PFSK-1 (cell line): ENCODE measurements around the gene EXOC7.

Experiments used
- FOXP2 ChIP-seq: optimal IDR thresholded peaks from 2 replicates; pipeline ENCODE3; 2011; ENCODE audit warnings: borderline replicate concordance, control low read depth, inconsistent platforms; ENCODE audit not compliant: insufficient read depth; ENCODE audit errors: extremely low read length, extremely low read depth
- POLR2AphosphoS5 ChIP-seq: IDR thresholded peaks from 2 replicates; pipeline ENCODE4 v1.6.1; 2012; ENCODE audit warnings: low read depth, mild to moderate bottlenecking, control low read depth, low read length, moderate library complexity
- REST ChIP-seq, 2 experiments: IDR thresholded peaks; 2 replicates each; pipeline versions ENCODE4 v1.6.1 to v1.8.0; 2011 to 2012; ENCODE audit warnings: low read depth in 2 of 2, low read length in 2 of 2, control low read depth in 1 of 2, inconsistent platforms in 1 of 2, mild to moderate bottlenecking in 1 of 2, moderate library complexity in 1 of 2; ENCODE audit not compliant: insufficient read depth in 1 of 2
- SIN3A ChIP-seq: IDR thresholded peaks from 2 replicates; pipeline ENCODE4 v1.6.1; 2012; ENCODE audit warnings: mild to moderate bottlenecking, low read length, moderate library complexity, borderline replicate concordance; ENCODE audit not compliant: insufficient read depth
- TAF1 ChIP-seq: IDR thresholded peaks from 2 replicates; pipeline ENCODE4 v1.6.1; 2012; ENCODE audit warnings: low read length, control low read depth, borderline replicate concordance; ENCODE audit not compliant: insufficient read depth

EXOC7 gene

GRCh38 chr17:76141212-76142038 lies 37.8 kb upstream of the EXOC7 start, which contains the start of gene FOXJ1:
Gene FOXJ1, minus strand, starts transcription at chr17:76141245. Its CDS starts 850 bp downstream, at chr17:76140395.
- TF ChIP-seq FOXP2 (peak; percentile 59), TAF1 (no peak), SIN3A (peak; percentile 99)

DNA sequence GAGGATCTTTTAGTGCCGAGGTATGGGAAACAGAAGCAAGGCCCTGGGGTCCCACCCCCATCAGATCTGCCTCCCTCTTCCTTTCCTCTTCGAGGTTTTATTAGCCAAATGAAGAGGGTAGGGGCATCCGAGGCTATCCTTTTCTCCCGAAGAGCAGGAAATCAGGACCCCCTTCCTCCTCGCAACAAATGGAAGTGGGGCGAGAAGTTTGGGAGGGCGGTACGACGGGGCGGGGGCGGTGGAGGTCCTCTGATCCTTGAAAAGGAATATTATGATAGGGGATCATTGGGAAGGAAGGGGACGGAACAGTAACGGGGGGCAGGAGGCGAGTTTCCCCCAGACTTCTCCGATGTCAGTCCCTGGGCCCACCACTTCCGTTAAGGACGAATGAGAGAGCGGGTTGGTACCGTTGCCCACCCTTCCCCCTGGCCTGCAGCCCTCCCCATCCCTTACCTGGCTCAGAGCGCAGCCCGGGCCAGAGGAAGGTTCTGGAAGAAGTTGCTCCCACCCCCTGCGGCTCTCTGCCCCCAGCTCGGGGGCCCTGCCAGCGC lies 37.1 kb upstream of the EXOC7 start:
- TF ChIP-seq FOXP2 (no peak), REST (IDR thresholded peaks at IDR 0.05; ENCODE audit: insufficient read depth in 1 of 2, low read depth in 2 of 2, low read length in 2 of 2) (no peak), POLR2AphosphoS5 (no peak), TAF1 (no peak), SIN3A (no peak)

- no peak for TF ChIP-seq SIN3A
- TF ChIP-seq POLR2AphosphoS5 = no peak
- TF ChIP-seq TAF1 = no peak
- no peak for TF ChIP-seq REST (IDR thresholded peaks at IDR 0.05; ENCODE audit: insufficient read depth in 1 of 2, low read depth in 2 of 2, low read length in 2 of 2)
- TF ChIP-seq FOXP2 = no peak
Measured at GRCh38 chr17:76139801-76140660, 36.4 kb upstream of the EXOC7 start.

DNA sequence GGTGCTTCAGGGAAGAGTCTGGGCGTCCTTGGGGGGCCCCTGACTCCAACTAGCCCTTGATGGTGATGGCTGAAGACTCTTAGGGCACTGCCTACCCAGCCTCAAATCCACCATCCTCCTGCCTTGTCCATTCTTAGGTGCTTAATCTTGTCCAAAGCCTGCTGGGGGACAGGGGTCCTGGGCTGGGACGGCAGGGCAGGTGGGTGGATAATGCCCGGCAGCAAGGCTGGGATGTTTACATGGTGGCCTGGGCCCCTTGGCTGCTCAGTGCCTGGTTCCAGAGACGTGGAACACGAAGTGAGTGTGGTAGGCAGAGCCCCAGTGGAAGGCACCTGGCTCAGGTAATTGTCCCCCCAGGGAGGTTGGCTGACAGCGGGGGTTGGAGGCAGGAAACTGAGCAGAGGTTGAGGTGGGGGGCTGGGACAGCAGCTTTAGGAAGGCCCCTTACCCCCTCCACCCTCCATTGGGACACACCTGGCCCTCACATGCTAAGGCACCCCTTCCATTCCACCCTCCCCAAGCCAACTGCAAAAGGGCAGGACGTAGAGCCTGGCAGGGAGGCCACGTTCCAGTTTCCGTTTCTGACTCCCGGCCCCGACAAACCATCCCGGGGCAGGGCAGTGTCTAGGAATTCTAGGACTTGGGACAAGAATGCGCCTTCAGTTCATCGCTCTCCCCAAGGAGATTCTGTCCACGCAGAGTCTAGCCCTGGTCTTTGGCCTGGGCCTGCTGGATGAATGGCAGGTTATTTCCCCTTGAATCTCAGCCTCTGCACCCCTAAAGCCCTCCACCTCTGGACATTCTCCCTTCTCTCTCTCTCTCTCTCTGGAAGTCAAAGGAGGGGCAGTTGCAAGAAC lies 35.5 kb upstream of the EXOC7 start:
- TF ChIP-seq POLR2AphosphoS5 = no peak
- TF ChIP-seq FOXP2 = no peak
- no peak for TF ChIP-seq REST (IDR thresholded peaks at IDR 0.05; ENCODE audit: insufficient read depth in 1 of 2, low read depth in 2 of 2, low read length in 2 of 2)
- TF ChIP-seq TAF1 = no peak
- TF ChIP-seq SIN3A = no peak
